ENCODE data around the gene CSMD2. TPM values are rescaled to one million over a fixed set of nuclear protein-coding genes. Genes with fewer than 3 reads are reported as not detected.

The CSMD2 gene
- total and polyA plus RNA-seq, 2 experiments from 2014 or later, result 5.3 to 16.6 TPM

DNA sequence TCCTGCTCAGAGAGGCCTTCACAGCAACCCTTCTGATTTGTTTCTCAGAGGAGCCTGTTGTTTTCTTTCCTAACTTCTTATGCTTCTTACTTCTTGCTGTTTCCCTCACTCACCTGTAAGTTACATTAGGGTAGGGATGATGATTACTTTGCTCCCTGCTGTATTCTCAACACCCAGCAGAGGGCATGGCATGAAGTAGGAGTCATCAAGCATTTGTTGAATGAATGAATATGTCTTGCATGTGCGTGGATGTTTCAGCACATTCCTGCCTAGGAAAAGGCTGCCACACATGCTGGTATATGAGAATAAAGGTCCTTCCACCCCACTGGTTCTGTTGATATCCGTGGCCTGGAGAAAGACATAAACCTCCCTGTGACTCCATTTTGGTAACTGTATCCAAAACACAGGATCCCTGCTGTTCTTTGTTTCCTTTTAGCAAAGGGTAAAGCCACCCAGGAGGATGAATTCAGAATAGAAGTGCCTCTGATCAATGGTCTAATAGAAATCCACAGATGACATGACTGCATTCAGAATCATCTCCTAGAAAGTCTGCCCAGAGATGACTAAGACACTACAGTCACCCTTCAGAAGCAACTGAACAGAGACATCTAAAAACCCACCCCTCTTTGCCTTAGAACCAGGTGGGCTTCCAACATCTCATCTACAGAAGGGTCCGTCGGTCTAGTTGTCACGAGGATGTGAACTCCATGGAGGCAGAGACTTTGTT is 523.8 kb downstream of the CSMD2 start:
- Mint-ChIP-seq H3K4me1 (peaks cover 11% of the 10 kb centered on the region; the same call in 2 of the 3 replicates), H3K36me3 (ENCODE audit: low read depth) (peaks cover 25% of the 10 kb centered on the region; the same call in 2 of the 3 replicates), H3K27me3 (ENCODE audit: insufficient read depth, low read depth, poor library complexity) (peaks cover 2% of the 10 kb centered on the region), H3K9me3 (no peaks in the 10 kb centered on the region), H3K4me3 (no peak overlapping the region), H3K27ac (no peak overlapping the region)
- Histone ChIP-seq H3K4me1 (ENCODE audit: insufficient read depth) (peaks cover 2% of the 10 kb centered on the region; the same call in 1 of the 2 replicates), H3K4me3 (no peak overlapping the region), H4K20me1 (replicated peaks; ENCODE audit: insufficient read depth) (no peaks in the 10 kb centered on the region), H3K9me2 (ENCODE audit: insufficient read depth) (peaks cover 13% of the 10 kb centered on the region; the same call in 1 of the 2 replicates), H3K79me2 (replicated peaks; ENCODE audit: insufficient read depth) (no peaks in the 10 kb centered on the region), H3K27ac (ENCODE audit: low read depth) (no peak overlapping the region), H3K36me3 (ENCODE audit: insufficient read depth) (no peaks in the 10 kb centered on the region), H3K4me2 (no peak overlapping the region), H3K27me3 (ENCODE audit: insufficient read depth) (no peaks in the 10 kb centered on the region), H2AFZ (no peak overlapping the region), H3F3A (replicated peaks; ENCODE audit: low read depth) (no peaks in the 10 kb centered on the region)
- no peak for TF ChIP-seq EZH2phosphoT487 (IDR thresholded peaks at IDR 0.05; ENCODE audit: unreplicated experiment)
- TF ChIP-seq, protein P1, sequence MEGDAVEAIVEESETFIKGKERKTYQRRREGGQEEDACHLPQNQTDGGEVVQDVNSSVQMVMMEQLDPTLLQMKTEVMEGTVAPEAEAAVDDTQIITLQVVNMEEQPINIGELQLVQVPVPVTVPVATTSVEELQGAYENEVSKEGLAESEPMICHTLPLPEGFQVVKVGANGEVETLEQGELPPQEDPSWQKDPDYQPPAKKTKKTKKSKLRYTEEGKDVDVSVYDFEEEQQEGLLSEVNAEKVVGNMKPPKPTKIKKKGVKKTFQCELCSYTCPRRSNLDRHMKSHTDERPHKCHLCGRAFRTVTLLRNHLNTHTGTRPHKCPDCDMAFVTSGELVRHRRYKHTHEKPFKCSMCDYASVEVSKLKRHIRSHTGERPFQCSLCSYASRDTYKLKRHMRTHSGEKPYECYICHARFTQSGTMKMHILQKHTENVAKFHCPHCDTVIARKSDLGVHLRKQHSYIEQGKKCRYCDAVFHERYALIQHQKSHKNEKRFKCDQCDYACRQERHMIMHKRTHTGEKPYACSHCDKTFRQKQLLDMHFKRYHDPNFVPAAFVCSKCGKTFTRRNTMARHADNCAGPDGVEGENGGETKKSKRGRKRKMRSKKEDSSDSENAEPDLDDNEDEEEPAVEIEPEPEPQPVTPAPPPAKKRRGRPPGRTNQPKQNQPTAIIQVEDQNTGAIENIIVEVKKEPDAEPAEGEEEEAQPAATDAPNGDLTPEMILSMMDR (conservative IDR thresholded peaks at IDR 0.05; ENCODE audit: low read depth in 2 of 2), result peak; percentile 66 to 69
- ATAC-seq (peak; percentile 87), DNase-seq (ENCODE audit: low spot score) (peak; percentile 62)

DNA sequence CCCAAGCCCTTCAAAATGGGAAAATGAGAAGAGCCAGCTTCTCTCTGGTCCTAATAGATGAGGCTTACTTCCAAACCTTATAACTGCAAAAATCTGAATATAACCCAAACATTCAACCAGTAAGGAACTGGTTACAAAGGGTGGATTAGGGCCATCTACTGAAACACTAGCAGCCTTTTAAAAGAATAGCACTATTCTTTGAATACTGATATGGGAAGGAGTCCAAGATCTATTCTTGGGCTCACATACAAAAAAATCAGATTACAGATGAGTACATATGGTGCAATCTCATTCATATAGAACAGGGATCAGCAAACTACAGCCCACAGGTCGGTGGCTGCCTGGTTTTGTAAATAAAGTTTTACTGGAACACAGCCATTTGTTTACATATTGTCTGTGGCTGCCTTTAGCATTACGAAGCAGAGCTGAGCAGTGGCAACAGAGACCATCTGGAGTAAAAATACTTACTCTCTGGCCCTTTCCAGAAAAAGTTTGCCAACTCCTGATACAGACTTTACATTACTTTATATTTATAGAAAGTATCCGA is 524.8 kb downstream of the CSMD2 start:
- Histone ChIP-seq H3K36me3 (ENCODE audit: insufficient read depth) (no peaks in the 10 kb centered on the region), H3K27ac (ENCODE audit: low read depth) (no peak overlapping the region), H3K27me3 (ENCODE audit: insufficient read depth) (no peaks in the 10 kb centered on the region), H3F3A (replicated peaks; ENCODE audit: low read depth) (no peaks in the 10 kb centered on the region), H4K20me1 (replicated peaks; ENCODE audit: insufficient read depth) (no peaks in the 10 kb centered on the region), H3K79me2 (replicated peaks; ENCODE audit: insufficient read depth) (no peaks in the 10 kb centered on the region), H3K9me2 (ENCODE audit: insufficient read depth) (peaks cover 18% of the 10 kb centered on the region; the same call in 1 of the 2 replicates), H3K4me2 (no peak overlapping the region), H3K4me3 (no peak overlapping the region), H2AFZ (no peak overlapping the region), H3K4me1 (ENCODE audit: insufficient read depth) (peaks cover 9% of the 10 kb centered on the region; the same call in 1 of the 2 replicates)
- Mint-ChIP-seq H3K4me3 (no peak overlapping the region), H3K36me3 (ENCODE audit: low read depth) (peaks cover 27% of the 10 kb centered on the region; the same call in 2 of the 3 replicates), H3K9me3 (no peaks in the 10 kb centered on the region), H3K4me1 (peaks cover 22% of the 10 kb centered on the region), H3K27me3 (ENCODE audit: insufficient read depth, low read depth, poor library complexity) (peaks cover 7% of the 10 kb centered on the region), H3K27ac (no peak overlapping the region)
- ATAC-seq (no peak), DNase-seq (ENCODE audit: low spot score) (no peak)
- no peak for TF ChIP-seq POLR2AphosphoS5 (IDR thresholded peaks at IDR 0.05; ENCODE audit: low read depth)

DNA sequence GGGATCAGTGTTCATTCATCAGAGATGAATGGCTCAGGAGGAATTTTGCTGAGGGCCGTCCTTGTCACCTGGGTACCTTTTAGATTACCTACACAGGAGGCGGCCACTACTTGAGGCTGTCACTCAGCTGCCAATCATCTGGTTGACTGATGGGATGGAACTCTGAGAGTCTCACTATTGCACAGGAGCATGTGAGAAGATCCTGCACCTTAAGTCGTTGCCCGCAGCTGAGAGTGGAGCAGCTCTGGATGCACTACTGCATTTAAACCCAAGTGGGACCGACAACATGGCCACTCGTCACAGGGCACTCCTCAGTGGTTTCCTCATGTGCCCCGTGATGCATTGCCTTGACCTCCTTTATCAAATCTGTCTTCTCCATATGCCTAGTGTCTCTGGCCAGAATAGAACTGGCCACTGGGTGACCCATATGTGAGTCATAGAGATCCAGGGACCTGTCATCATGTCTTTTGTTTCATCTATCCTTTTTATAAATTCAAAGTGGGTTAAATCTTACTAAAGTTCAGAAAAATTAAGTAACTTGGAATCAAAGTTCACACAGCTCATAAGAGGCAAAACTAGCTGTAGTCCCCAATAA is 527.1 kb downstream of the CSMD2 start:
- DNase-seq (ENCODE audit: low spot score), result no peak
- H3K9me3 Mint-ChIP-seq, result no peaks in the 10 kb centered on the region; the same call in 2 of the 3 replicates
- TF ChIP-seq STAT1 (IDR thresholded peaks at IDR 0.05; ENCODE audit: unreplicated experiment) (no peak), EZH2 (IDR thresholded peaks at IDR 0.05; ENCODE audit: low read depth, unreplicated experiment) (no peak), NANOG (IDR thresholded peaks at IDR 0.05; ENCODE audit: borderline replicate concordance) (no peak), ZNF331 (CRISPR knock-in tag; IDR thresholded peaks at IDR 0.05; ENCODE audit: low read depth) (no peak)
- TF ChIP-seq, protein P1 (conservative IDR thresholded peaks at IDR 0.05; ENCODE audit: low read depth in 2 of 2), result no peak
- TF ChIP-seq, protein P2, sequence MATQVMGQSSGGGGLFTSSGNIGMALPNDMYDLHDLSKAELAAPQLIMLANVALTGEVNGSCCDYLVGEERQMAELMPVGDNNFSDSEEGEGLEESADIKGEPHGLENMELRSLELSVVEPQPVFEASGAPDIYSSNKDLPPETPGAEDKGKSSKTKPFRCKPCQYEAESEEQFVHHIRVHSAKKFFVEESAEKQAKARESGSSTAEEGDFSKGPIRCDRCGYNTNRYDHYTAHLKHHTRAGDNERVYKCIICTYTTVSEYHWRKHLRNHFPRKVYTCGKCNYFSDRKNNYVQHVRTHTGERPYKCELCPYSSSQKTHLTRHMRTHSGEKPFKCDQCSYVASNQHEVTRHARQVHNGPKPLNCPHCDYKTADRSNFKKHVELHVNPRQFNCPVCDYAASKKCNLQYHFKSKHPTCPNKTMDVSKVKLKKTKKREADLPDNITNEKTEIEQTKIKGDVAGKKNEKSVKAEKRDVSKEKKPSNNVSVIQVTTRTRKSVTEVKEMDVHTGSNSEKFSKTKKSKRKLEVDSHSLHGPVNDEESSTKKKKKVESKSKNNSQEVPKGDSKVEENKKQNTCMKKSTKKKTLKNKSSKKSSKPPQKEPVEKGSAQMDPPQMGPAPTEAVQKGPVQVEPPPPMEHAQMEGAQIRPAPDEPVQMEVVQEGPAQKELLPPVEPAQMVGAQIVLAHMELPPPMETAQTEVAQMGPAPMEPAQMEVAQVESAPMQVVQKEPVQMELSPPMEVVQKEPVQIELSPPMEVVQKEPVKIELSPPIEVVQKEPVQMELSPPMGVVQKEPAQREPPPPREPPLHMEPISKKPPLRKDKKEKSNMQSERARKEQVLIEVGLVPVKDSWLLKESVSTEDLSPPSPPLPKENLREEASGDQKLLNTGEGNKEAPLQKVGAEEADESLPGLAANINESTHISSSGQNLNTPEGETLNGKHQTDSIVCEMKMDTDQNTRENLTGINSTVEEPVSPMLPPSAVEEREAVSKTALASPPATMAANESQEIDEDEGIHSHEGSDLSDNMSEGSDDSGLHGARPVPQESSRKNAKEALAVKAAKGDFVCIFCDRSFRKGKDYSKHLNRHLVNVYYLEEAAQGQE (IDR thresholded peaks at IDR 0.05; ENCODE audit: unreplicated experiment), result no peak

More for the DNA sequence above, 527.1 kb downstream of the CSMD2 start:
- Histone ChIP-seq H3F3A (replicated peaks; ENCODE audit: low read depth) (no peaks in the 10 kb centered on the region), H3K27ac (ENCODE audit: low read depth) (no peak overlapping the region), H3K9me2 (ENCODE audit: insufficient read depth) (peaks cover 22% of the 10 kb centered on the region; the same call in 1 of the 2 replicates), H3K4me2 (no peak overlapping the region), H3K4me3 (no peak overlapping the region), H3K27me3 (ENCODE audit: insufficient read depth) (no peaks in the 10 kb centered on the region), H3K36me3 (ENCODE audit: insufficient read depth) (no peaks in the 10 kb centered on the region), H3K4me1 (ENCODE audit: insufficient read depth) (peaks cover 9% of the 10 kb centered on the region; the same call in 1 of the 2 replicates), H2AFZ (no peak overlapping the region), H3K79me2 (replicated peaks; ENCODE audit: insufficient read depth) (no peaks in the 10 kb centered on the region), H4K20me1 (replicated peaks; ENCODE audit: insufficient read depth) (no peaks in the 10 kb centered on the region)
- Mint-ChIP-seq H3K27ac (no peak overlapping the region), H3K36me3 (ENCODE audit: low read depth) (peaks cover 28% of the 10 kb centered on the region), H3K4me1 (peaks cover 29% of the 10 kb centered on the region), H3K4me3 (no peak overlapping the region), H3K27me3 (ENCODE audit: insufficient read depth, low read depth, poor library complexity) (peaks cover 12% of the 10 kb centered on the region)
- no peak for ATAC-seq
